ENCODE results near the gene ITGA3.
"Not testable (repeated sequence)": the region's sequence is repeated elsewhere in the genome, so short reads cannot be mapped to it uniquely, and the experiment has no call there.

Gene ITGA3

GRCh38 chr17:50051082-50051576 is 4.8 kb upstream of the ITGA3 start:
- peak; percentile 91 for FAIRE-seq
- peak; percentile 88 for DNase-seq (ENCODE audit: low spot score)

GRCh38 chr17:50051606-50052005 is 4.3 kb upstream of the ITGA3 start:
- DNase-seq (ENCODE audit: low spot score) (no peak), FAIRE-seq (no peak)

- FAIRE-seq (no peak), DNase-seq (ENCODE audit: low spot score) (no peak)
Observed at GRCh38 chr17:50052241-50052796, 3.6 kb upstream of the ITGA3 start.

GRCh38 chr17:50052822-50053653 is 2.9 kb upstream of the ITGA3 start:
- DNase-seq (ENCODE audit: low spot score) (no peak), FAIRE-seq (peak; percentile 32)

- DNase-seq (ENCODE audit: low spot score) (no peak), FAIRE-seq (no peak)
Observed at GRCh38 chr17:50053654-50053960, 2.3 kb upstream of the ITGA3 start.

GRCh38 chr17:50055055-50055425 is 870 bp upstream of the ITGA3 start:
- FAIRE-seq: peak; percentile 30
- peak; percentile 59 for DNase-seq (ENCODE audit: low spot score)

GRCh38 chr17:50056217-50056960 is 479 bp downstream of the ITGA3 start:
- peak; percentile 53 for DNase-seq (ENCODE audit: low spot score)

GRCh38 chr17:50056961-50057330 is 1.0 kb downstream of the ITGA3 start:
- FAIRE-seq: peak; percentile 61
- DNase-seq (ENCODE audit: low spot score): no peak

More at GRCh38 chr17:50056217-50056960, 479 bp downstream of the ITGA3 start:
- FAIRE-seq: no peak

GRCh38 chr17:50057521-50057991 is 1.6 kb downstream of the ITGA3 start:
- no peak for DNase-seq (ENCODE audit: low spot score)
- FAIRE-seq: no peak

- DNase-seq (ENCODE audit: low spot score) (no peak), FAIRE-seq (no peak)
Observed at GRCh38 chr17:50058296-50058953, 2.5 kb downstream of the ITGA3 start.

GRCh38 chr17:50059256-50059655 is 3.3 kb downstream of the ITGA3 start:
- FAIRE-seq (no peak), DNase-seq (ENCODE audit: low spot score) (no peak)

- FAIRE-seq (no peak), DNase-seq (ENCODE audit: low spot score) (no peak)
Observed at GRCh38 chr17:50059759-50060273, 3.9 kb downstream of the ITGA3 start.

- peak; percentile 82 for FAIRE-seq
Observed at GRCh38 chr17:50060951-50061712, 5.2 kb downstream of the ITGA3 start.

GRCh38 chr17:50061713-50062045 is 5.8 kb downstream of the ITGA3 start:
- not testable (repeated sequence) for FAIRE-seq; DNase-seq (ENCODE audit: low spot score)

More at GRCh38 chr17:50060951-50061712, 5.2 kb downstream of the ITGA3 start:
- DNase-seq (ENCODE audit: low spot score): peak; percentile 72

- FAIRE-seq: peak; percentile 93
- DNase-seq (ENCODE audit: low spot score): peak; percentile 90
Observed at GRCh38 chr17:50062293-50063243, 6.7 kb downstream of the ITGA3 start.

- DNase-seq (ENCODE audit: low spot score): no peak
Observed at GRCh38 chr17:50063561-50064252, 7.8 kb downstream of the ITGA3 start.

GRCh38 chr17:50064253-50065001 is 8.5 kb downstream of the ITGA3 start:
- DNase-seq (ENCODE audit: low spot score) (peak; percentile 87), FAIRE-seq (peak; percentile 93)

More at GRCh38 chr17:50063561-50064252, 7.8 kb downstream of the ITGA3 start:
- FAIRE-seq: peak; percentile 78

GRCh38 chr17:50065056-50065455 is 9.1 kb downstream of the ITGA3 start:
- DNase-seq (ENCODE audit: low spot score) (no peak), FAIRE-seq (no peak)
